SH-SY5Y (cell line): ENCODE data around the gene PLCB4.

Source experiments
- GATA2 ChIP-seq: IDR thresholded peaks from 2 replicates; pipeline ENCODE4 v1.6.1; 2011; ENCODE audit warnings: mild to moderate bottlenecking, low read depth, low read length
- GATA3 ChIP-seq: IDR thresholded peaks from 2 replicates; pipeline ENCODE4 v1.6.1; 2011; ENCODE audit warnings: low read depth, mild to moderate bottlenecking, low read length, moderate library complexity

Gene PLCB4

GRCh38 chr20:9241232-9241692, 172.4 kb downstream of the PLCB4 start:
- TF ChIP-seq GATA3 (no peak), GATA2 (no peak)

GRCh38 chr20:9241721-9242427, 173.0 kb downstream of the PLCB4 start:
- TF ChIP-seq GATA3 (no peak), GATA2 (no peak)

- TF ChIP-seq GATA2 (no peak), GATA3 (no peak)
Observed at GRCh38 chr20:9243986-9244385, 175.1 kb downstream of the PLCB4 start.

GRCh38 chr20:9244811-9245210, 175.9 kb downstream of the PLCB4 start:
- TF ChIP-seq GATA3, result no peak
- TF ChIP-seq GATA2, result no peak

GRCh38 chr20:9246731-9247130, 177.8 kb downstream of the PLCB4 start:
- no peak for TF ChIP-seq GATA2
- no peak for TF ChIP-seq GATA3

GRCh38 chr20:9250511-9250910, 181.6 kb downstream of the PLCB4 start:
- TF ChIP-seq GATA3, result no peak
- no peak for TF ChIP-seq GATA2

GRCh38 chr20:9253006-9253539, 184.2 kb downstream of the PLCB4 start:
- TF ChIP-seq GATA3, result no peak
- no peak for TF ChIP-seq GATA2

- TF ChIP-seq GATA2 (no peak), GATA3 (no peak)
Observed at GRCh38 chr20:9255171-9255570, 186.3 kb downstream of the PLCB4 start.

GRCh38 chr20:9256393-9256792, 187.5 kb downstream of the PLCB4 start:
- TF ChIP-seq GATA3 (no peak), GATA2 (no peak)

- TF ChIP-seq GATA2, result no peak
Observed at GRCh38 chr20:9258901-9259300, 190.0 kb downstream of the PLCB4 start.

GRCh38 chr20:9260027-9260426, 191.1 kb downstream of the PLCB4 start:
- TF ChIP-seq GATA2 (no peak), GATA3 (no peak)

- no peak for TF ChIP-seq GATA3
- no peak for TF ChIP-seq GATA2
Observed at GRCh38 chr20:9261781-9262180, 192.9 kb downstream of the PLCB4 start.

GRCh38 chr20:9262653-9263194, 193.8 kb downstream of the PLCB4 start:
- TF ChIP-seq GATA3 (no peak), GATA2 (no peak)

- no peak for TF ChIP-seq GATA3
- no peak for TF ChIP-seq GATA2
Observed at GRCh38 chr20:9269280-9269971, 200.5 kb downstream of the PLCB4 start.

- no peak for TF ChIP-seq GATA3
- no peak for TF ChIP-seq GATA2
Observed at GRCh38 chr20:9270831-9271230, 201.9 kb downstream of the PLCB4 start.
